Activated CD8-positive, alpha-beta T cell treated with anti-CD3 and anti-CD28 coated beads, Interleukin-2, amount 10 ng/mL, durations not matched to agents 7 days and 5 days (primary cell): ENCODE results near the gene SLC26A11. TPM values are rescaled to one million over a fixed set of nuclear protein-coding genes. Genes with fewer than 3 reads are reported as not detected.

Experiments used
- ATAC-seq: fragments of 150-1000 bp; cut with Tn5 transposase; one replicate; pipeline ENCODE4 v1.10.0; 2021; ENCODE audit warnings: moderate library complexity
- CTCF ChIA-PET: fragments of 350-600 bp; sonication (Branson Sonifier 250); formaldehyde crosslinking; loops from one replicate; lab custom pipeline; 2021; ENCODE audit warnings: antibody characterized with exemption; lab: Charles Lee
- POLR2A ChIA-PET: fragments of 350-600 bp; sonication (Branson Sonifier 250); formaldehyde crosslinking; loops from one replicate; lab custom pipeline; 2021; ENCODE audit warnings: antibody characterized with exemption; lab: Charles Lee
- DNase-seq: peaks from one replicate; pipeline ENCODE4 v3.0.0-alpha.2; 2020
- H3K27ac Mint-ChIP-seq: one replicate; pipeline ENCODE4 v1.8.0; 2021; ENCODE audit warnings: mild to moderate bottlenecking, mixed read lengths
- H3K27me3 Mint-ChIP-seq: one replicate; pipeline ENCODE4 v1.8.0; 2021; ENCODE audit warnings: low read depth, mixed read lengths
- H3K36me3 Mint-ChIP-seq: one replicate; pipeline ENCODE4 v1.8.0; 2021; ENCODE audit warnings: low read depth, mixed read lengths
- H3K4me1 Mint-ChIP-seq: one replicate; pipeline ENCODE4 v1.8.0; 2021; ENCODE audit warnings: low read depth, mixed read lengths
- H3K4me3 Mint-ChIP-seq: one replicate; pipeline ENCODE4 v1.8.0; 2021; ENCODE audit warnings: mild to moderate bottlenecking, mixed read lengths
- H3K9me3 Mint-ChIP-seq: one replicate; pipeline ENCODE4 v1.8.0; 2022; ENCODE audit warnings: mixed read lengths; ENCODE audit not compliant: insufficient read depth
- total RNA-seq, 2 experiments: library from RNA; stranded (reverse); gene quantifications; one replicate each; pipeline ENCODE4 v1.2.3, GENCODE V29; 2021

Gene SLC26A11
- total RNA-seq, 2 experiments from 2014 or later: 1.4 to 1.6 TPM

GRCh38 chr17:80259457-80260068 is 39.3 kb downstream of the SLC26A11 start:
- Mint-ChIP-seq H3K36me3 (peaks cover 13% of the 10 kb centered on the region), H3K4me1 (peaks cover 54% of the 10 kb centered on the region), H3K27me3 (no peaks in the 10 kb centered on the region), H3K27ac (peak overlapping the region; percentile 96), H3K4me3 (peak overlapping the region; percentile 85), H3K9me3 (no peaks in the 10 kb centered on the region)
- ChIA-PET POLR2A (interaction anchor here (1.3 kb wide), 2 partner anchors 113 to 158 kb away, joined by 3 read pairs; partner anchors contain the start of gene GAA), CTCF (interaction anchor here (1.4 kb wide), 1 partner anchor 63 kb away, joined by 4 read pairs; no protein-coding TSS in a partner anchor)
- peak; percentile 32 for DNase-seq
- no peak for ATAC-seq

DNA sequence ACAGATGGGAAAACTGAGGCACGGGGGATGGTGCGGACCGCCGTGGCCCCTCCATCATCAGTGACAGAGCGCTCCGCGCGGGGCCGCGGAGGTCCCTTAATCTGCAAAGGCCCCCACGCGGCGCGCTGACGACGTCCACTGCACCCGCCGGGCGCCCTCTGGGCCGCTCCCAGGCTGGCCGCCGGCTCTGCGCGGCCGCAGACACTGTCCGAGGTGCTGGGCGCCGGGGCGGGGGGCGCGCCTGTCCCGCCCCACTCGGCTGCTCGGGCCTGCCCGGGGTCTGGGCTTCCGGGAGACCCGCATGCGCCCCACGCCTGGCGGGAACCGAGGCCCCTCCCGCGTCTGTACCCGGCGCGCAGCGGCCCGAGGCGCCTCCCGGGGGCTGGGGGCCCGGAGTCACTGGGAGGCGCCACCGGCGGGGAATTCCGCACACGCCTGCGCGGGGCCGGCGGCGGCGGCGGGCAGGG is 39.9 kb downstream of the SLC26A11 start:
- peaks cover 18% of the 10 kb centered on the region for H3K36me3 Mint-ChIP-seq
- peak; percentile 70 for DNase-seq
- ChIA-PET CTCF (no interaction called here), POLR2A (interaction anchor here (1.0 to 1.3 kb wide), 2 partner anchors 10 to 159 kb away, joined by 3 to 4 read pairs; partner anchors contain the start of gene GAA)
- H3K4me3 Mint-ChIP-seq: peak overlapping the region; percentile 85
- peaks cover 49% of the 10 kb centered on the region for H3K4me1 Mint-ChIP-seq
- H3K9me3 Mint-ChIP-seq: no peaks in the 10 kb centered on the region
- no peaks in the 10 kb centered on the region for H3K27me3 Mint-ChIP-seq
- H3K27ac Mint-ChIP-seq: peak overlapping the region; percentile 96
- peak; percentile 47 for ATAC-seq

DNA sequence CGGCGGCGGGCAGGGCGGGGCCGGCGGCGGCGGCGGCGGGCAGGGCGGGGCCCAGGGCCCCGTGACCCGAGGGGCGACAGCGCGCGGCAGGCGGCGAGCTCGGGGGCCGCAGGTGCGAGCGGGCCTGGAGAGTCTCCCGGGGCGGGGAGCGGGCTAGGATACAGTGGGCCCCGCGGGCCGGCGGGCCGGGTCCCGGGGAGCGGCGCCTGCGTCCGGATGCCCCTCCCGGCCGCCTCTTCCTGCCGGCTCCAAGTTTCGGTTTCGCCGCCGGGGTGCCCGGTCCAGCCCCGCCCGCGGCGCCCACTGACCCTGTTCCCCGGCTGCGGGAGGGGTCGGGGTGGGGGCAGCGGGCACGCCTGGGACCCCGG is 40.5 kb downstream of the SLC26A11 start, which contains the start of gene RNF213:
Gene RNF213, plus strand, starts transcription at position 62 of the 368 bp plus-strand sequence. CDS start 2,830 bp downstream, outside the sequence.
- POLR2A ChIA-PET: interaction anchor here (1.0 to 1.3 kb wide), 2 partner anchors 9 to 160 kb away, joined by 3 to 4 read pairs; partner anchors contain the start of gene GAA
- Mint-ChIP-seq H3K4me3 (peak within 1 kb of the TSS; percentile 91), H3K27ac (peak within 1 kb of the TSS; percentile 96), H3K4me1 (peaks cover 49% of the 10 kb centered on the region), H3K36me3 (peaks cover 25% of the 10 kb centered on the region), H3K9me3 (no peaks in the 10 kb centered on the region), H3K27me3 (no peaks in the 10 kb centered on the region)
- peak; percentile 37 for ATAC-seq
- CTCF ChIA-PET: no interaction called here
- DNase-seq: peak; percentile 68

DNA sequence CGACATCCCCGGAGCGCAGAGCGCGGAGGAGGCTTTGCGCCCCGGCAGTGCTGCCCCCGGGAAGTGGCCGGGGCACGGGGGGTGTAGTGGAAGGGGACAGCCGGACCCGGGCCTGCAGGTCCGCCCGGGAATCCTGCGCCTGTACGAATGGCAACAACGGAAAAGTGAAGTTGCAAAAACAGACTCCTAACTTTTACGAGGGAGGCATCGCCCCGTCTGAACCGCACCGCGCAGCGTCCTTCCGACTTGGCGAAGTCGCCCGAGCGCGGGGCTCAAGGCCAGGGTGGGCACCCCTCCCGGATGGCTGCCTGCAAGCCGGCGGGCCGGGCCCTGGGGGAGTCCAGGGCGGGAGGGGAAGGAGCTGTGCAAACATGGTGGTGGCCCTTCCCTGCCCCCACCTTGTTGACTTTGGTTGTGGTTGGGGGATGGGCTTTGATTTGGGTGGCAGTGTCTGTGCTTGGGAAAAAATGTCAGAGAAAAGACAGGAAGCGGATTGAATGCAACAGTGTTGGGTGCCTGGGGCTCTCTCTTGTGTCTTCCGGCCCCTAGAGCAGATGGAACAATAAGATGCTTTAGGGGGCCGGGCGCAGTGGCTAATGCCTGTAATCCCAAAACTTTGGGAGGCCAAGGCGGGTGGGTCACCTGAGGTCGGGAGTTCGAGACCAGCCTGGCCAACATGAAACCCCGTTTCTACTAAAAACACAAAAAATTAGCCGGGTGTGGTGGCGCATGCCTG is 41.1 kb downstream of the SLC26A11 start:
- Mint-ChIP-seq H3K4me3 (peak overlapping the region; percentile 91), H3K27ac (peak overlapping the region; percentile 88), H3K9me3 (no peaks in the 10 kb centered on the region), H3K27me3 (no peaks in the 10 kb centered on the region), H3K36me3 (peaks cover 27% of the 10 kb centered on the region), H3K4me1 (peaks cover 52% of the 10 kb centered on the region)
- DNase-seq (peak; percentile 85), ATAC-seq (peak; percentile 20)
- ChIA-PET CTCF (no interaction called here), POLR2A (interaction anchor here (0.6 to 1.0 kb wide), 3 partner anchors 9 to 163 kb away, joined by 3 to 4 read pairs (median 3); no protein-coding TSS in a partner anchor)

- peaks cover 56% of the 10 kb centered on the region for H3K4me1 Mint-ChIP-seq
- no peaks in the 10 kb centered on the region for H3K27me3 Mint-ChIP-seq
- H3K9me3 Mint-ChIP-seq: no peaks in the 10 kb centered on the region
- H3K27ac Mint-ChIP-seq: peak overlapping the region; percentile 88
- ATAC-seq: no peak
- CTCF ChIA-PET: no interaction called here
- POLR2A ChIA-PET: interaction anchor here (0.6 kb wide), 2 partner anchors 115 to 163 kb away, joined by 3 read pairs; no protein-coding TSS in a partner anchor
- peaks cover 27% of the 10 kb centered on the region for H3K36me3 Mint-ChIP-seq
- no peak for DNase-seq
- H3K4me3 Mint-ChIP-seq: peak overlapping the region; percentile 91
These were observed 41.7 kb downstream of the SLC26A11 start for GRCh38 chr17:80261895-80262279.

- DNase-seq (no peak), ATAC-seq (no peak)
- H3K36me3 Mint-ChIP-seq: peaks cover 30% of the 10 kb centered on the region
- POLR2A ChIA-PET: interaction anchor here (0.6 to 4.9 kb wide), 4 partner anchors 8 to 162 kb away, joined by 3 to 38 read pairs (median 3); no protein-coding TSS in a partner anchor
- no peaks in the 10 kb centered on the region for H3K9me3 Mint-ChIP-seq
- H3K4me3 Mint-ChIP-seq: peak overlapping the region; percentile 91
- H3K27ac Mint-ChIP-seq: peak overlapping the region; percentile 88
- CTCF ChIA-PET: interaction anchor here (1.2 kb wide), 1 partner anchor 13 kb away, joined by 3 read pairs; no protein-coding TSS in a partner anchor
- no peaks in the 10 kb centered on the region for H3K27me3 Mint-ChIP-seq
- H3K4me1 Mint-ChIP-seq: peaks cover 56% of the 10 kb centered on the region
These were observed 42.1 kb downstream of the SLC26A11 start for GRCh38 chr17:80262291-80262690.

DNA sequence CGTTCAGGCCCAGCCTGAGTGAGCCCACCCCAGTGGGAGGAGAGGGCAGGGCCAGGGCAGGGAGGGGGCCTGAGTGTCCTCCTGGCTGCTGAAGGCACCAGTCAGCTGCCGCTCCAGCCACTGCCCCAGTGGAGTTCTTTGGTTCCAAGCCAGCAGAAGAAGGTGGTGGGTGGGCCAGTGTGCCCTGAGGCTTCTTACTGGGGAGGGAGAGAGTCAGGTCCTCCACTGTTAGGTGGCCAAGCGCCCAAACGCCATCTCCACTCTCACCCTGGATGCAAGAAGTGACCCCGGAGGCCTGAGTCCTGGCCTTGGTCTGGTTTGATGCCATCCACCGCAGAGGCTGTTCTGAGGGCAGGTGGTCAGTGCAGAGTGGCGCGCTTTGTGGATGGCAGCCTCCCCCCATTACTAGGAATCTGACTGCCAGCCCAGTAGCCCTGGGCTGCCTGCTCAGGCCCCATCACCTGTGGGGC is 42.6 kb downstream of the SLC26A11 start:
- Mint-ChIP-seq H3K27me3 (no peaks in the 10 kb centered on the region), H3K4me1 (peaks cover 52% of the 10 kb centered on the region), H3K9me3 (no peaks in the 10 kb centered on the region), H3K27ac (peak overlapping the region; percentile 91), H3K36me3 (peaks cover 34% of the 10 kb centered on the region), H3K4me3 (peak overlapping the region; percentile 91)
- ATAC-seq (no peak), DNase-seq (no peak)
- ChIA-PET POLR2A (interaction anchor here (0.6 to 4.9 kb wide), 4 partner anchors 9 to 45 kb away, joined by 3 to 38 read pairs (median 4); no protein-coding TSS in a partner anchor), CTCF (interaction anchor here (1.0 to 1.2 kb wide), 2 partner anchors 12 to 68 kb away, joined by 3 read pairs; no protein-coding TSS in a partner anchor)

GRCh38 chr17:80263253-80264204 is 43.3 kb downstream of the SLC26A11 start:
- POLR2A ChIA-PET: interaction anchor here (0.6 to 4.9 kb wide), 11 partner anchors 10 to 455 kb away, joined by 3 to 38 read pairs (median 3); partner anchors contain the start of gene GAA
- Mint-ChIP-seq H3K27ac (peak overlapping the region; percentile 91), H3K36me3 (peaks cover 38% of the 10 kb centered on the region), H3K9me3 (no peaks in the 10 kb centered on the region), H3K4me1 (peaks cover 44% of the 10 kb centered on the region), H3K4me3 (peak overlapping the region; percentile 91), H3K27me3 (no peaks in the 10 kb centered on the region)
- CTCF ChIA-PET: interaction anchor here (0.9 to 1.7 kb wide), 6 partner anchors 8 to 162 kb away, joined by 3 to 5 read pairs (median 3); partner anchors contain the start of gene GAA
- peak; percentile 37 for ATAC-seq
- peak; percentile 96 for DNase-seq

DNA sequence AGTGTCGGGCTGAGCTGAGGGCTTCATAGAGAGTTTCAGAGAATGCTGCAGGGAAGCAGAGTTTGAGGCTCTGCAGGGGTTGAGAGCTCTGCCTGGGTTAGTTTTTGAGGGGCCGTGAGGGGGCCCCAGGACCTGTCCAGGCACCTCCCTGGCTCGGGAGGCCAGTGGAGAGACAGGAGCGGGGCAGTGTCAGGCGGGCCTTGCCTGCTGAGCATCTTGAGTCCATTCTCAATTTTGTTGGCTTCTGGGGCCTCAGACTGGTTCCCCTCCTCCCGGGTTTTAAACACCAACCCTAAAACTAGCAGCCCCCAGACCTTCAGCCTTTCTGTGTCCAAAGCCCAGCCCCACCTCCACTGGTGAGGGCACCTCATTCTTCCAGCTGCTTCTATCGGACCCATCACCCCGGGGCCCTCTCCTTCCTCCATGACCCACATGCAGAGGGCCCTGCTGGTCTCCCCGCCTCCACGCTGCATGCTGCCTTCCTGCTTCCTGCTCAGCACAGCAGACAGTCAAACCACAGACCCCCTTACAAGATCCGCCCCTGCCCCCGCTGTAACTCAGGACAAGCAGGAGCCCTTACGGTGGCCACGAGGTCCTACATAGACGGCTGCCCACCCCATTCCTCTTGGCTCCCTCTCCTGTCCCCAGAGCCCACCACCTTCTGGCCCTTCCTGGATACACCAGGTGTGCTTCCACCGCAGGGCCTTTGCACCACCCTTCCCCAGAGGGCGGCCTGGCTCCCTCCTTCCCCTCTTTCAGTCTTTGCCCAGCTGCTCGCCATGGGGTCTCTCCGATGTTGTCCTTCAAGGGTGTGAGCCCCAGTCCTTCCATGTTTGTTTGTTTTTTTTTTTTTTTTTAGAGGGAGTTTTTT is 44.2 kb downstream of the SLC26A11 start:
- H3K9me3 Mint-ChIP-seq: no peaks in the 10 kb centered on the region
- CTCF ChIA-PET: interaction anchor here (0.9 to 1.7 kb wide), 5 partner anchors 9 to 163 kb away, joined by 3 to 5 read pairs (median 3); partner anchors contain the start of gene GAA
- ATAC-seq: peak; percentile 11

More for the DNA sequence above, 44.2 kb downstream of the SLC26A11 start:
- peaks cover 37% of the 10 kb centered on the region for H3K4me1 Mint-ChIP-seq
- POLR2A ChIA-PET: interaction anchor here (0.6 to 4.9 kb wide), 9 partner anchors 11 to 456 kb away, joined by 3 to 38 read pairs (median 3); partner anchors contain the start of gene GAA
- peaks cover 38% of the 10 kb centered on the region for H3K36me3 Mint-ChIP-seq
- peak; percentile 83 for DNase-seq
- peak overlapping the region; percentile 91 for H3K4me3 Mint-ChIP-seq
- H3K27ac Mint-ChIP-seq: peak overlapping the region; percentile 91
- H3K27me3 Mint-ChIP-seq: no peaks in the 10 kb centered on the region
